GM19025 (cell line): ENCODE data around the gene KCND3.

Experiments used
- ATAC-seq: cut with Tn5 transposase; IDR thresholded peaks from one replicate; pipeline ENCODE4 v1.9.1; 2021; ENCODE audit warnings: mild to moderate bottlenecking, low read depth, moderate library complexity; ENCODE audit not compliant: unreplicated experiment

KCND3 gene

GRCh38 chr1:111961773-111962565, 27.5 kb downstream of the KCND3 start:
- ATAC-seq, result no peak

GRCh38 chr1:111961016-111961415, 28.5 kb downstream of the KCND3 start:
- no peak for ATAC-seq

DNA sequence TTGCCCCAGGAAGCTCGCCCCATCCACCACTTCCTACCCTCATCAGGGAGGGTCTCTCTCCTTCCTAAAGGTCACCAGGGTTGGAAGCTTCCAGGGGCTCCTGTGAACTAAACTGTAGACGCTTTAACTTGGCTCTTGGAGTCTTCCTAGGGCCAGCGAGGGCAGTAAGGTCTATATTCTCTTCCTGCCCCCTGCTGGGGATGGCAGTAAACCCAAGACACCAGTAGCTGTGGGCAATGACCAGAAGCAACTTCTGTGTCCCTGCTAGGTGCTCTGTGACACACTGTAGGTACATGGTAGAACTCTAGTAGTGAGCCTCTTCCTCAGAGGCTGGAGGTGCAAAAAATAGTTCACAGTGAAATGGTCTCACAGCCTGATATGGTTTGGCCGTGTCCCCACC, 30.0 kb downstream of the KCND3 start:
- ATAC-seq, result no peak

DNA sequence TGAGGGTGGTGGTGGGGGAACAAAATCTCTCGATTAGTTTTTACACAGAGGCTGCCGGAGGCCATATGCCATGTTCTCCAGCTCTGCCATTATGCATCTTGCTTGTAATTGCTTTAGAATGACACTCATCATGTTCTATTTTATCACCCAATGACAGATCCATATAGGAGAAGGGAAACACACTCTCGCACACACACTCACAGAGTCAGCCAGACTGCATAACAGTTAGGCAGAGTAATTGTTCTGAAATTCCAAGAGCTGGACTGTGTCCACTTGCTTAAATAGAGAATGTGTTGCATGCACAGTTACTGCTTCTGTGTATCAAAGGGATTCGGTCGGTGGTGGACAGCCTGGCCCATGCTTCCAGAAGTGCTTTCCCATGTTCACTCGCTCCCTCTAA, 30.6 kb downstream of the KCND3 start:
- no peak for ATAC-seq

DNA sequence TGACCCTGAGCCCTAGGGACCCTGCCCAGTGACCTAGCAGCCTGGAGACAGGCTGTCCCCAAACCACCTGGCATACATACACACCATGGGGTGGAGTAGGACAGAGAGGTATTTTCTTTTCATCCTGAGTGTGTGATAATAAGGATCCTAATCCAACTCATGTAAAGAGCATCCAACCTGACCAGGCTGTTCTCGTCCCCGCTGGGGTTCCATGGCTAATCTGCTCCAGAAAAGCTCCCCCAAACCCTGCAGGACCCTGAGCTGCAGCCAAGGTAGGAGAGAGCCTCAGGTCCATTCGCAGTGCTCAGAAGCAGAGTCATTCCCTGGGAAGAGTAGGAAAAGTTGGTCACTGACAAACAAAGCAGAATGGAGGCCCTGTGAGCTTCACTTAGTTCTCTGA, 31.4 kb downstream of the KCND3 start:
- ATAC-seq, result no peak

DNA sequence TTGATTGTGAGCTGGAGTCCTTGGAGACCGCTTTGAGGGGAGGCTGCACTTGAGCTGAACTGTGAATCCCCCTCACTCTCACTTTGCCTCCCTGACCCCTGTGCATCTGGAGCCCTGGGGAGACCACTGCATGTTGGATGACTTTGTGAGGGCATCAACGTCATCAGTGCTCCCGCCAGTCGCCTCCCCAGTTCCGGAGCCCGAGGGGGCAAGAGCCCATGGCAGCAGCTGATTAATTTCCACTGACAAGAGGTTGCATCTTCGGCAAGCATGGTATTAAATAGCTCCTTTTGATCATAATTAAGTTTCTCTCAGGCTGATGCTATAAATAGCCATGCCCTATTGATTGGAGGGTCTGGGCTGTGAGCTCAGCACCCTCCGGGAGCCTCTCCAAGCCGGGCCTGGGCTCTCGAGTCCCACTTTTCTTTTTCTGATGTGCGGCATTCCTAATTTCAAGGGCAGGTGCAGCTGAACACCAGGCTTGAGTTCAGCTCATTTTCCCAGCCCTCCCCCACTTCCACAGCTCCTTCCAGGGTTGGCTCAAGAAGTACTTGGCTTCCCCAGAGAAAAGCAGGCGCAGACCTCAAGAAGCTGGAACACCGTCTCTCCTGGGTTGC, 33.2 kb downstream of the KCND3 start:
- ATAC-seq, result no peak

GRCh38 chr1:111955755-111956154, 33.7 kb downstream of the KCND3 start:
- no peak for ATAC-seq

DNA sequence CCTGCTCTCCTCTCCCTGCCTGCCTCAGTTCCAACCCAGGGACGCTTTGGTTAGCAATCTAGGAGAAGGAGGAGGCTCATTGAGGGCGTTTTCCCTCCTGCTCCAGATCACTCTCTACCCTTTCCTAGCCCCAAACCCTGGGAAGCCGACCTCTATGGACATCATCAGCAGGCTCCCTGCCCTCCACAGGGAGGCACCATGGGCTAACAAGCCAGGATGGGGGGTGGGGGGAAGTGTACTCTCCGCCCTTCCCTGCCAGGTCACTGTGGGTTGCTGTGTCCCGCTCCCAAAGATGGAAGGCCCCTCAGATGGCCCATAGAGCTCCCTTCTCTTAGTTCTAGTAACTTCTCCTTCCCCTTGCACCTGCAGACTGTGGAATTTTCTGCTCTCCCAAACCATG, 35.7 kb downstream of the KCND3 start:
- no peak for ATAC-seq

DNA sequence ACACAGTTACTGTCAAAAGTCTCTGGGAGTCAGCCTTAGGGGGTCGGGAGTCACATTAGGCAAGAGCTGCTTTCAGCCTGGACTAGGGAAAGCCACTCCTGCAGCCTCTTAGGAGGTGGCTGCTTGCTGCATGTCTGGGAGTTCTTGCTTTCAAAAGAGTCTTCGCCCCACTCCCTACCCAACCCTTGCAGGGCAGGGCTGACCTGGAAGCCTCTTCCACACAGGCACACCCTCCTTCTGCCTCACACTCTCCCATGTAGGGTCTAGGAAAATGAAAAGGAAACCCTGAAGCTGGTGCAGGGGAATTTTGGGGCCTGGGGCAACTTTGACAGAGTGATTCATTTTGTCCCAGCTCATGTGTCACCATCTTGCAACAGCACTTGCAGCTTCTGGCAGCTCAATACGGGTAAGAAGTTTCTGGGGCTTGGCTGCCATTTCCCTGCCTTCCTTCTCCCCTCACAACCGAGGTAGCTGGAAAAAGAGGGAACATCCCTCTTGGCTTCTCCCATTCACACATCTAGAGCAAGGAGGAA, 37.3 kb downstream of the KCND3 start:
- ATAC-seq, result no peak

- ATAC-seq, result no peak
Observed at GRCh38 chr1:111948209-111949171, 41.0 kb downstream of the KCND3 start.

DNA sequence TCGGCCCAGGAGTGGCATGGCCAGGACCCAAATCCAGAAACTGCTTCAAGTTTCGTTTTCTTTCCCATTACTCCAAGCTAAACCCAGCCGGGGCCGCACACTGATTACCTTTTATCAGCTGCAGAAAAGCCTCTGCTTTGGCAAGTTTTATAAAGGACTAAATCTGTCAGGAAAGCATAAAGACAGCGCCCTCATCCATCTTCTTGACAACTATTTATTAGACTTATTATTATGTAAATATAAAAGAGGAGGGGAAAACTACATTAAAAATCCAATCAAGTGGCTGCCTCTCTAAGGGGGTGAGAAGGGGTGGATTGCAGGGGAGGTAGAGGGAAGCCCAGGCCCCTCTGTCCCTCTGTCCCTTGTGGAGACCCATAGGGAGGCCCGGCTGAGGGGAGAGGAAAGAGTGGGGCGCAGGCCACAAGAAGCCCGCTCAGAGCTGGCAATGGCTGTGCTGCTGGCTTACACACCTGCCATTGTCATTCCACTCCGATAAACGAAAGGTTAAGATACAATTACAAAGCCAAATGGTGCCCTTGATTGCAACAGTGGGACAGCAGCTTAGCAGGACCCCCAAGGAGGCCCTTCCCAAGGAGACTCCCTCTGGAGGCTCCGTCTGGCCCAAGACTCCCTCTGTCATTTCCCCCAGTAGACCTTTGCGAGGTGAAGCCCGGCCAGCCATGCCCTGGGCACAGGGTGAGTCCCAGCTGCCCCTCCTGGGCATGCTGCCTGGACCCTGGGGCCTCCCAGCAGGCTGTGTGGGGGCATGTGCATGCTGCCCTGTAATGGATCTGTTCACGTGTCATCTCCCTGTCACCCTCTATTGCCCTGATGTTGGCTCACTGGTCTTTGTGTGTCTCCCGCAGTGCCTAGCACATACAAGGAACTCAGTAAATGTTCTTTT, 45.4 kb downstream of the KCND3 start:
- ATAC-seq, result no peak

- no peak for ATAC-seq
Observed at GRCh38 chr1:111943066-111943465, 46.4 kb downstream of the KCND3 start.

DNA sequence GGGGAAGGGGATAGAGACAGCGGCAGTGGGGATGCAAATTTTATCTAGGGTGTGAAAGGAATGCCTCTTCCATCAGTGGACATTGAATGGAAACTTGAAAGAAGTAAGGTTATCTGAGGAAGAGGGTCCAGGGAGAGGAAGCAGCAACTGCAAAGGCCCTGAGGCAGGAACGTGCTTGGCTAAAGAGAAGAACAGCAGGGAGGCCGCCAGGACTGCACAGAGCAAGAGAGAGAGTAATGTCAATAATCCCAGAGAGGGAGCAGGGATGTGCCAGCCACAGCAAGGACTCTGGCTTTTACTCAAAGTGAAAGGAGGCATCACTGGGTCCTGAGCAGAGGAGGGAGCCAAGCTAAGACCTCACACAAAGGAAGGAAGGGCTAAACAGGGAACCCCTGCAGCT, 50.9 kb downstream of the KCND3 start:
- ATAC-seq, result no peak

DNA sequence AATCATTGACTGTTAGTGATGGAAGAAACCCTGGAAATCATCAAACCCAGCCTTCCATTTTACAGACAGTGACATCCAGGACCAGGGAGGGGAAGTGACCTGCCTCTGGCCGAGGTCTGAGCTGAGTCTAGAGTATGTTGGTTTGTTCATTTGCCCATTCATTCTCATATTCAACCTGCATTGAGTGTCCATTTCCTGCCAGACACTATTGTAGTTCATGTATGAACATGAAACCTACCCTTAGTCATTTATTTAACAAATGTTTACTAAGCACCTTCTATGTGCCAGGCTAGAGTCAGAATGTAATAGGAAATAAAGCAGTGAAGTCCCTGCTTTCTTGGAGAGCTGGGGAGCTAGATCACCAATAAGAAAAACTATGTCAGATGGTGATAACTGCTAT, 51.3 kb downstream of the KCND3 start:
- no peak for ATAC-seq

DNA sequence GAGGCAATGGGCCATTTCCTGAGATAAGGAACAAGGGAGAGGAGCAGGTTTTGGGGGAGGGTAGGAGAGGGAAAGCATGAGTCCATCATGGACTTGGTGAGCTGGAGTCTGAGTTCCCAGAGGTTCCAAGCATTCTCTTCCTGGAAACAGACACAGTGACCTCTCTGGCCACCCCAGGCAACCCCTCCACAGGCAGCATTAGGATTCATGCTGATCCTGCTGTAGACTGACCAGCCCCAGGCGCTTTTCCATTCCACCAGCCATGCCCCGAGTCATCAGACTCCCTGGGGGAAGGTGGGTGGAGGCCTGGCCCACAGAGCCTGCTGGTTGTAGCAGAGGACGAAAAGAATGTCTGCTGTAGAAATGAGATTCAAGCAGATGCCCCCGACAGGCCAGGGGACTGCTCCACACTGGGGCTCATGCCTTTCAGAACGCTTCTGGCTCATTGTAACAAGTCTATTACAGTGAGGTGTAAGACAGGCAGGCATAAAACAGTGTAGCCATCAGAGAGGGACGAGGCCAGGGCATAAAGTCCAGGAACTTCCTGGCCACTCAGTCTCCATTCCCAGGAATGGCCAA, 52.2 kb downstream of the KCND3 start:
- ATAC-seq, result no peak

DNA sequence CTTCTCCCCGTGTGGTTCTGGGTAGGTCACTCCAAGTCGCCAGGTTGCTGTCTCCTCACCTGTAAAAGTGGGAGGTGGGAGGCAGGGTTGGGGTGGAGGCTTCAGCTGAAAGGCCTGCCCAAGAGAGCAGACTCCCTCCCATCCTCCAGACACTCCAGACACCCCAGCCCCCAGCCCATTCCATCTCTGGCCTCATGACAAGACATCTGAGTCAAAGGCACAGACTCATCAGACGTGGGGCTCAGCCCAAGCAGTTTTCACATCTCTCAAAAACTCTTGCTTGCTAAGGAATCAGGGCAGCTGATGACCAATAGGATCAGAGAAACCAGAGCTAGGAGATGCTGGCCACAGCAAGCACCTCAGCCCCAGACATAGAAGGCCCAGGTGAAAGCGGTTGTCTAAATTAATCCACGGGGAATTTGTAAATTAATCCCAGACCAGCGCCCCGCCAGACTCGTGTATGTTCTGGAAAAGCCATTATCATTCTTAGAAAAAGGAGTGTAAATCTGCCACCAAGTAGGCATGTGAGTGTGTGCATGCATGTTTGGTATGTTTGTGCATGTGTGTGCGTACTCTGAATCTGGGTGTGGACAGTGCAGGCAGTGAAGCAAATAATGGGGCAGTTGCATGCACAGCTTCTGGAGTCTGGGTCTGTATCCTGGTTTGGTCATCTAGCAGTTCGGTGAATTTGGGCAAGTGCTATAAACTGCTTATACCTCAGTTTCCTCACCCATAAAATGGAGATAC, 55.2 kb downstream of the KCND3 start:
- no peak for ATAC-seq

- ATAC-seq, result no peak
Observed at GRCh38 chr1:111930356-111930755, 59.1 kb downstream of the KCND3 start.

- no peak for ATAC-seq
Observed at GRCh38 chr1:111928531-111928930, 60.9 kb downstream of the KCND3 start.

DNA sequence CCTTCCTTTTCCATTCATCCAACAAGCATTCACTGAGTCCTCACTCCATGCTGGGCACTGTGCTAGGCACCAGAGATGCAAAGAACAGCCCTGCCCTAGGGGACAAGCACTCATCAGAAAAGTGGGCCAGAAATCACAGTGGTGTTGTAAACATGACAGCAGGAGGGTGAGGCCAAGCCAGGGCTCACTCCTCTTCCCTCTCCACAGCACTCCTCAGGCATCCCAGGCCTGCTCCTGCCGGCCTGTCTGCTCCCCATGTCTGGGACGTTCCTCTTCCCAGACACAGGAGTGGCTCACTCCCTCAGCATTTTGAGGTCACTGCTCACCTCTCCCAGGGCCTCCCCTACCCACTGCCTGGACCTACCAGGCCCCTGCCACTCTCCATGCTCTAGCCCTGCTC, 61.8 kb downstream of the KCND3 start:
- no peak for ATAC-seq
